ENCODE results near the gene SLC25A38. TPM values are rescaled to one million over a fixed set of nuclear protein-coding genes. Genes with fewer than 3 reads are reported as not detected.

Gene SLC25A38
- total and polyA plus RNA-seq, 2 experiments from 2014 or later, result 19.8 to 61.9 TPM

- Histone ChIP-seq H3K36me3 (ENCODE audit: insufficient read depth) (no peaks in the 10 kb centered on the region), H3K79me2 (replicated peaks; ENCODE audit: insufficient read depth) (no peaks in the 10 kb centered on the region), H3K9me2 (ENCODE audit: insufficient read depth) (peaks cover 3% of the 10 kb centered on the region; the same call in 1 of the 2 replicates), H3K4me3 (no peak overlapping the region), H2AFZ (no peak overlapping the region), H3K27me3 (ENCODE audit: insufficient read depth) (no peaks in the 10 kb centered on the region), H3F3A (replicated peaks; ENCODE audit: low read depth) (no peaks in the 10 kb centered on the region), H3K4me1 (ENCODE audit: insufficient read depth) (peaks cover 15% of the 10 kb centered on the region), H3K27ac (ENCODE audit: low read depth) (no peak overlapping the region), H3K4me2 (no peak overlapping the region), H4K20me1 (replicated peaks; ENCODE audit: insufficient read depth) (no peaks in the 10 kb centered on the region)
- Mint-ChIP-seq H3K27me3 (ENCODE audit: insufficient read depth, low read depth, poor library complexity) (no peaks in the 10 kb centered on the region), H3K9me3 (no peaks in the 10 kb centered on the region), H3K4me3 (no peak overlapping the region), H3K4me1 (peaks cover 17% of the 10 kb centered on the region), H3K27ac (no peak overlapping the region), H3K36me3 (ENCODE audit: low read depth) (no peaks in the 10 kb centered on the region)
- no peak for DNase-seq (ENCODE audit: low spot score)
- no peak for TF ChIP-seq ZNF462 (CRISPR knock-in tag; IDR thresholded peaks at IDR 0.05)
- no peak for TF ChIP-seq CREB1 (CRISPR knock-in tag; IDR thresholded peaks at IDR 0.05; ENCODE audit: low read depth)
- no peak for TF ChIP-seq POLR2AphosphoS5 (IDR thresholded peaks at IDR 0.05; ENCODE audit: low read depth)
- no peak for TF ChIP-seq EZH2 (IDR thresholded peaks at IDR 0.05; ENCODE audit: low read depth, unreplicated experiment)
- no peak for TF ChIP-seq EZH2phosphoT487 (IDR thresholded peaks at IDR 0.05; ENCODE audit: unreplicated experiment)
- ATAC-seq, result no peak
Measured at GRCh38 chr3:39349080-39349479, 34.1 kb upstream of the SLC25A38 start.

GRCh38 chr3:39350714-39351113 lies 32.5 kb upstream of the SLC25A38 start:
- Mint-ChIP-seq H3K4me3 (no peak overlapping the region), H3K27me3 (ENCODE audit: insufficient read depth, low read depth, poor library complexity) (no peaks in the 10 kb centered on the region), H3K27ac (no peak overlapping the region), H3K4me1 (peaks cover 17% of the 10 kb centered on the region), H3K36me3 (ENCODE audit: low read depth) (no peaks in the 10 kb centered on the region), H3K9me3 (no peaks in the 10 kb centered on the region)
- no peaks in the 10 kb centered on the region for H3K36me3 ChIP-seq (ENCODE audit: insufficient read depth)
- H3K79me2 ChIP-seq (replicated peaks; ENCODE audit: insufficient read depth), result no peaks in the 10 kb centered on the region
- H3F3A ChIP-seq (replicated peaks; ENCODE audit: low read depth), result no peaks in the 10 kb centered on the region
- H3K9me2 ChIP-seq (ENCODE audit: insufficient read depth), result peaks cover 3% of the 10 kb centered on the region; the same call in 1 of the 2 replicates
- no peak overlapping the region for H2AFZ ChIP-seq
- no peak for ATAC-seq
- no peak overlapping the region for H3K4me2 ChIP-seq
- H3K4me3 ChIP-seq, result no peak overlapping the region
- no peaks in the 10 kb centered on the region for H3K27me3 ChIP-seq (ENCODE audit: insufficient read depth)
- H4K20me1 ChIP-seq (replicated peaks; ENCODE audit: insufficient read depth), result no peaks in the 10 kb centered on the region
- H3K27ac ChIP-seq (ENCODE audit: low read depth), result no peak overlapping the region
- DNase-seq (ENCODE audit: low spot score), result no peak
- peaks cover 15% of the 10 kb centered on the region for H3K4me1 ChIP-seq (ENCODE audit: insufficient read depth)
- no peak for TF ChIP-seq STAT1 (IDR thresholded peaks at IDR 0.05; ENCODE audit: unreplicated experiment)
- no peak for TF ChIP-seq POLR2AphosphoS5 (IDR thresholded peaks at IDR 0.05; ENCODE audit: low read depth)
- TF ChIP-seq CREB1 (CRISPR knock-in tag; IDR thresholded peaks at IDR 0.05; ENCODE audit: low read depth), result no peak
- no peak for TF ChIP-seq CTCF (conservative IDR thresholded peaks at IDR 0.05; ENCODE audit: low read depth in 2 of 2)
- TF ChIP-seq ETS1 (IDR thresholded peaks at IDR 0.05), result no peak
- TF ChIP-seq JUNB (IDR thresholded peaks at IDR 0.05; ENCODE audit: unreplicated experiment), result no peak
- TF ChIP-seq NANOG (IDR thresholded peaks at IDR 0.05; ENCODE audit: borderline replicate concordance), result no peak
- TF ChIP-seq EZH2phosphoT487 (IDR thresholded peaks at IDR 0.05; ENCODE audit: unreplicated experiment), result no peak
